ENCODE measurements around the gene COLEC11.

The COLEC11 gene

GRCh38 chr2:3585261-3586109 is 9.4 kb upstream of the COLEC11 start:
- no peak for DNase-seq

- no peak for DNase-seq
Observed at GRCh38 chr2:3586220-3586619, 8.7 kb upstream of the COLEC11 start.

- DNase-seq = no peak
Observed at GRCh38 chr2:3587021-3587420, 7.9 kb upstream of the COLEC11 start.

- no peak for DNase-seq
Observed at GRCh38 chr2:3587432-3587831, 7.5 kb upstream of the COLEC11 start.

- DNase-seq = no peak
Observed at GRCh38 chr2:3588084-3588483, 6.8 kb upstream of the COLEC11 start.

- no peak for DNase-seq
Observed at GRCh38 chr2:3589086-3589485, 5.8 kb upstream of the COLEC11 start.

- DNase-seq = no peak
Observed at GRCh38 chr2:3595404-3595803, 492 bp downstream of the COLEC11 start.

- no peak for DNase-seq
Observed at GRCh38 chr2:3595985-3596384, 1.1 kb downstream of the COLEC11 start.

- DNase-seq = no peak
Observed at GRCh38 chr2:3596901-3597417, 2.0 kb downstream of the COLEC11 start.

GRCh38 chr2:3597567-3597966 is 2.7 kb downstream of the COLEC11 start:
- no peak for DNase-seq

GRCh38 chr2:3598197-3598910 is 3.4 kb downstream of the COLEC11 start:
- no peak for DNase-seq

GRCh38 chr2:3598912-3599854 is 4.3 kb downstream of the COLEC11 start:
- no peak for DNase-seq

- DNase-seq = no peak
Observed at GRCh38 chr2:3600256-3600855, 5.4 kb downstream of the COLEC11 start.

- DNase-seq = no peak
Observed at GRCh38 chr2:3601561-3602271, 6.8 kb downstream of the COLEC11 start.

- DNase-seq = no peak
Observed at GRCh38 chr2:3602553-3603339, 7.8 kb downstream of the COLEC11 start.

GRCh38 chr2:3603536-3604206 is 8.8 kb downstream of the COLEC11 start:
- DNase-seq = no peak

- no peak for DNase-seq
Observed at GRCh38 chr2:3604207-3604877, 9.4 kb downstream of the COLEC11 start.

- peak; percentile 8 to 23 (median 16) for DNase-seq
Observed at GRCh38 chr2:3604991-3605961, 10.4 kb downstream of the COLEC11 start.

GRCh38 chr2:3606028-3606369 is 11.1 kb downstream of the COLEC11 start:
- no peak for DNase-seq
